Esophagus muscularis mucosa (tissue), 3 donors: Measurements from ENCODE around the gene MEIG1.

Experiments
- EP300 ChIP-seq: sonication (generic); formaldehyde crosslinking; IDR thresholded peaks from one replicate; pipeline ENCODE4 v1.6.1; 2017; ENCODE audit warnings: antibody characterized with exemption
- TF ChIP-seq, protein P1 (sequence below), 3 experiments: fragments of 200-600 bp in 2 of 3; fragments of 450-650 bp in 1 of 3; sonication (generic) in 2 of 3; IDR thresholded peaks; one replicate each; pipeline ENCODE4 v1.5.1; 2017 to 2019; ENCODE audit warnings: antibody characterized with exemption in 3 of 3, mild to moderate bottlenecking in 2 of 3, moderate library complexity in 1 of 3

DNA sequence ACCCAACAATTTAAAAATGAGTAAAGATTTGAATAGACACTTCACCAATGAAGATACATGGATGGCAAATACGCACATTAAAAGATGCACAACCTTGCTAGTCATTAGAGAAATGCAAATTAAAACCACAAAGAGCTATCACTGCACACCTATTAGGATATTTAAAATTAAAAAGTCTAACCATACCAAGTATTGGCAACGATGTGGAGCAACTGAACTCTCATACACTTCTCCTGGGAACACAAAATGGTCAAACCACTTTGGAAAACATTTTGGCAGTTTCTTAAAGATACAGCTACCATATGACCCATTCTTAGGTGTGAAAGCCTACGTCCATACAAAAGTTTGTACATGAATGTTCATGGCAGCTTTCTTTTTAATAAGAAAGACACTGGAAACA lies 41.4 kb upstream of the MEIG1 start:
- no peak for TF ChIP-seq EP300
- TF ChIP-seq, protein P1, sequence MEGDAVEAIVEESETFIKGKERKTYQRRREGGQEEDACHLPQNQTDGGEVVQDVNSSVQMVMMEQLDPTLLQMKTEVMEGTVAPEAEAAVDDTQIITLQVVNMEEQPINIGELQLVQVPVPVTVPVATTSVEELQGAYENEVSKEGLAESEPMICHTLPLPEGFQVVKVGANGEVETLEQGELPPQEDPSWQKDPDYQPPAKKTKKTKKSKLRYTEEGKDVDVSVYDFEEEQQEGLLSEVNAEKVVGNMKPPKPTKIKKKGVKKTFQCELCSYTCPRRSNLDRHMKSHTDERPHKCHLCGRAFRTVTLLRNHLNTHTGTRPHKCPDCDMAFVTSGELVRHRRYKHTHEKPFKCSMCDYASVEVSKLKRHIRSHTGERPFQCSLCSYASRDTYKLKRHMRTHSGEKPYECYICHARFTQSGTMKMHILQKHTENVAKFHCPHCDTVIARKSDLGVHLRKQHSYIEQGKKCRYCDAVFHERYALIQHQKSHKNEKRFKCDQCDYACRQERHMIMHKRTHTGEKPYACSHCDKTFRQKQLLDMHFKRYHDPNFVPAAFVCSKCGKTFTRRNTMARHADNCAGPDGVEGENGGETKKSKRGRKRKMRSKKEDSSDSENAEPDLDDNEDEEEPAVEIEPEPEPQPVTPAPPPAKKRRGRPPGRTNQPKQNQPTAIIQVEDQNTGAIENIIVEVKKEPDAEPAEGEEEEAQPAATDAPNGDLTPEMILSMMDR (IDR thresholded peaks at IDR 0.05): no peak
